Stromal cell of bone marrow (primary cell): Measurements from ENCODE around the gene ATRAID.

Experiments used
- DNase-seq: peaks from one replicate; pipeline ENCODE4 v3.0.0-alpha.2; 2012; ENCODE audit warnings: low read depth

Gene ATRAID

GRCh38 chr2:27250652-27251379, 39.0 kb downstream of the ATRAID start:
- no peak for DNase-seq

GRCh38 chr2:27251766-27252165, 39.9 kb downstream of the ATRAID start:
- DNase-seq, result no peak

- DNase-seq, result no peak
Measured at GRCh38 chr2:27255187-27255586, 43.3 kb downstream of the ATRAID start.

- DNase-seq, result peak; percentile 67
Measured at GRCh38 chr2:27255660-27256059, 43.8 kb downstream of the ATRAID start.

GRCh38 chr2:27256855-27257454, 45.1 kb downstream of the ATRAID start:
- DNase-seq, result no peak

GRCh38 chr2:27258051-27258450, 46.2 kb downstream of the ATRAID start:
- DNase-seq, result no peak

- DNase-seq, result no peak
Measured at GRCh38 chr2:27261241-27261925, 49.5 kb downstream of the ATRAID start.

GRCh38 chr2:27261926-27262298, 50.1 kb downstream of the ATRAID start:
- no peak for DNase-seq

- DNase-seq, result no peak
Measured at GRCh38 chr2:27262379-27263286, 50.8 kb downstream of the ATRAID start, which contains the start of gene SLC30A3. SLC30A3 (minus strand) TSS chr2:27263047; CDS start chr2:27262906, 141 bp downstream.

GRCh38 chr2:27263287-27264252, 51.7 kb downstream of the ATRAID start:
- no peak for DNase-seq

GRCh38 chr2:27264253-27264752, 52.5 kb downstream of the ATRAID start:
- no peak for DNase-seq

- DNase-seq, result no peak
Measured at GRCh38 chr2:27264753-27265535, 53.1 kb downstream of the ATRAID start.

GRCh38 chr2:27265536-27265870, 53.7 kb downstream of the ATRAID start:
- no peak for DNase-seq
